ENCODE measurements around the gene UBASH3B. TPM values are rescaled to one million over a fixed set of nuclear protein-coding genes. Genes with fewer than 3 reads are reported as not detected.

The UBASH3B gene
- 31.4 to 40.2 TPM (median 37.8 TPM) in 5 replicates for total RNA-seq (2022; extraction: Qiagen RNA extraction)

DNA sequence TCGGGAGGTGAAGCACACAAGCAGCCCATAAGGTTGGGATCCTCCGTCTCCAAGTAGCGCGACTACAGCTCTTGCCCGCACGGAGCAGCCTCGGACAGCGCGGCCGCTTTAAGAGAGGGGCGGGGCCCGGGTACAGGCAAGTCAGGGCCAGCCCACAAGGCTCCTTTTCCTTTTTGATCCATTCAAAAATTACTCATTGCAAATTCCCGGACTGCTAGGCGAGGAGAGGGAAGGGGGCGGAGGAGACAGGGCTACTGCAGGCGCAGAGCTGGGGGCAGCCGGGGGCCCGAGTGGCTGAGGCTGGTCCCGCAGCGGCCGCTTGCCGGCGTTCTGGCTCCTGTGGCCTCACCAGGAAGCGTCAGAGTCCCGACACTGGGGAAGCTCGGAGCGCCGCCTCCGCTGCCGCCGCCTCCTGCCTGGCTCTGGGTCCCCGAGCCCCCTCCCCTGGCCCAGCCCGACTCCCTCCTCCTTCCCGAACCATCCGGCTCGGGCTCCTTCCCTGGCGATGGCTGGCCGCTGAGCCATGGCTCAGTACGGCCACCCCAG, at the start of gene UBASH3B:
Gene UBASH3B (plus strand): TSS at position 196 of the 546 bp plus-strand sequence. CDS start 328 bp downstream, at position 524.

Other genes starting within 250 kb of the UBASH3B start
- 0.06 to 0.11 TPM in 2 of 5 replicates, not detected in the others for gene CRTAM, start 182.8 kb downstream of the UBASH3B start, total RNA-seq (2022; extraction: Qiagen RNA extraction)
- 2.9 to 3.9 TPM (median 3.3 TPM) in 5 replicates for gene JHY, start 227.0 kb downstream of the UBASH3B start, total RNA-seq (2022; extraction: Qiagen RNA extraction)